GM19025 (cell line): ENCODE results near the gene CACNA2D1.

Source experiments
- ATAC-seq: cut with Tn5 transposase; IDR thresholded peaks from one replicate; pipeline ENCODE4 v1.9.1; 2021; ENCODE audit warnings: mild to moderate bottlenecking, low read depth, moderate library complexity; ENCODE audit not compliant: unreplicated experiment

Gene CACNA2D1

GRCh38 chr7:81926154-81926553, 517.4 kb downstream of the CACNA2D1 start:
- no peak for ATAC-seq

GRCh38 chr7:81925530-81925929, 518.0 kb downstream of the CACNA2D1 start:
- ATAC-seq: peak; percentile 74

GRCh38 chr7:81924494-81924893, 519.1 kb downstream of the CACNA2D1 start:
- ATAC-seq: no peak

- ATAC-seq: no peak
Observed at GRCh38 chr7:81919494-81919893, 524.1 kb downstream of the CACNA2D1 start.

- no peak for ATAC-seq
Observed at GRCh38 chr7:81908220-81908619, 535.4 kb downstream of the CACNA2D1 start.

- no peak for ATAC-seq
Observed at GRCh38 chr7:81903115-81903514, 540.5 kb downstream of the CACNA2D1 start.

- no peak for ATAC-seq
Observed at GRCh38 chr7:81902536-81902935, 541.0 kb downstream of the CACNA2D1 start.
